ENCODE measurements around the gene CASQ2.

Gene CASQ2

GRCh38 chr1:115685029-115685705 is 83.3 kb downstream of the CASQ2 start:
- DNase-seq, result no peak

DNA sequence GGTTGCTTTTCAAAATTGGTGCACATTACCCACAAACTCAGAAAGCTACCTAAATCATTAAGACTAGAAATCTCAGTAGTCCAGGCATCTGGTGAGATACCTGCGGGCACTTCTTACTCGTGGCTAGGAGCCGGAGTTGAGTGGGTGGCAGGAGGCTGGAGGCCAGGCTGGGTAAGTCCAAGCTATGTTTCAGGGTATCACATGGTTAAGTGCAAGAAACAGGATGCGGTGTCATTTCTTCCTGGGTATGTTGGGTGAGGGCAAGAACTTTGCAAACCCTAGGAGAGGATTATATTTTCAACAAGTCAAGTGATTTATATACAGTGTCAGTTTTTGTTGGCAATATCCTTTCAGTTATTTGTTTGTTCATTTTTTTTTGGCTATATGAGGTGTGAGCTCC is 85.7 kb downstream of the CASQ2 start:
- DNase-seq, result no peak

GRCh38 chr1:115680730-115681111 is 87.8 kb downstream of the CASQ2 start:
- no peak for DNase-seq

DNA sequence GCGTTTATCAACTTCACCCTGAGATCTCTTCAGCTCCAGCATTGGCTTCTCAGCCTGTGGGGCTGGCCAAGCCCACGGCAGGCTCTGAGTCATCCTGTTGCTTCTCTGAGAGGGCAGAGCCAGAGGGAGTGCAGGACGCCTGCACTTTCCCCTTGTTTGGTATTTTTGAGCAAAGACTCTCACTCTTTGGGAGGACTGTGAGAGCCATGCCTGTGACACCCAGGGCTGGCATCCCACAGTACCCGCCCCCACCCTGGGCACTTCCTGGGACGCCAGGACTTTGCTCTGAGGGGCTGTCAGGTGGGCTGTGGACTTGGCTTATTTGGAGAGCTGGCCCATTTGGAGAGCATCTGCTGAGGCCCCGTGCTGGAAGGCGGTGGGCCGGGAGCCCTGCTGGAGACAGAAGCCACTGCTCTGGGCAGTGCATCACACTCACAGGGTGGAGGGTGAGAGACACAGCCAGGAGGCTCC is 89.3 kb downstream of the CASQ2 start:
- no peak for DNase-seq

DNA sequence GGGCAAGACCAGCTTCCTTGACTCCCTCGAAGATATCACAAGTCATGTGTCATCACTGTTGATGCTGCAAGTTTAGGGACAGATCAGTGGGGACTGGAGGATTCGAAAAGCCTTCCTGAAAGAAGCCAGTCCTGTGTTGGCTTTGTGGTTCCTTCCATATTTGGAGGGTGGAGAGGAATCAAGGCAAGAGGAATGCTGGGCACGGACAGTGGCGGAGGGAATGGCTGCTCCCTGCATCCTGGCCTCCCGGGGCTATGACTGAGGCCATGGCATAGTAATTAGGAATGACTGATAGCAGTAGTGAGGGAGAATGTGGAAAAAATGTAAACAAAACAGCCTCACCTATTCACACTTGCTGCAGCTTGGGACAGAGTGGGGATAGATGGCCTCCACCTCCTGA is 90.4 kb downstream of the CASQ2 start:
- no peak for DNase-seq

GRCh38 chr1:115677565-115677964 is 90.9 kb downstream of the CASQ2 start:
- no peak for DNase-seq

GRCh38 chr1:115677182-115677555 is 91.3 kb downstream of the CASQ2 start:
- DNase-seq, result peak; percentile 6

- DNase-seq, result no peak
These were observed 91.9 kb downstream of the CASQ2 start for GRCh38 chr1:115676498-115677181.

- DNase-seq, result no peak
These were observed 96.1 kb downstream of the CASQ2 start for GRCh38 chr1:115672224-115673009.

- DNase-seq, result peak; percentile 55
These were observed 97.2 kb downstream of the CASQ2 start for GRCh38 chr1:115671176-115671934.

GRCh38 chr1:115670476-115671175 is 97.9 kb downstream of the CASQ2 start:
- peak; percentile 92 for DNase-seq

DNA sequence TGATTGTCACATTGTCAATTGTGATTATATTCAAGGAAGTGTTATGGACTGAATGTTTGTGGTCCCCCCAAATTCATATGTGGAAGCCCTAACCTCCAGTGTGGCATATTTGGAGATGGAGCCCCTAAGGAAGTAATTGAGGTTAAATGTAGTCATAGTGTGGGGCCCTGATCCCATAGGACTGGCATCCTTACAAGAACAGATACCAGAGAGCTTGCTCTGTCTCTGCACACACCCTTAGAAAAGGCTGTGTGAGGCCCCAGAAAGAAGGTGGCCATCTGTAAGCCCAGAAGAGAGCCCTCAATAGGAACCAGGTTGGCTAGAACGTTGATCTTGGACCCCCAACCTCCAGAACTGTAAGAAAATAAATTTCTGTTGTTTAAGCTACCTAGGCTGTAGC is 98.6 kb downstream of the CASQ2 start:
- DNase-seq, result no peak

DNA sequence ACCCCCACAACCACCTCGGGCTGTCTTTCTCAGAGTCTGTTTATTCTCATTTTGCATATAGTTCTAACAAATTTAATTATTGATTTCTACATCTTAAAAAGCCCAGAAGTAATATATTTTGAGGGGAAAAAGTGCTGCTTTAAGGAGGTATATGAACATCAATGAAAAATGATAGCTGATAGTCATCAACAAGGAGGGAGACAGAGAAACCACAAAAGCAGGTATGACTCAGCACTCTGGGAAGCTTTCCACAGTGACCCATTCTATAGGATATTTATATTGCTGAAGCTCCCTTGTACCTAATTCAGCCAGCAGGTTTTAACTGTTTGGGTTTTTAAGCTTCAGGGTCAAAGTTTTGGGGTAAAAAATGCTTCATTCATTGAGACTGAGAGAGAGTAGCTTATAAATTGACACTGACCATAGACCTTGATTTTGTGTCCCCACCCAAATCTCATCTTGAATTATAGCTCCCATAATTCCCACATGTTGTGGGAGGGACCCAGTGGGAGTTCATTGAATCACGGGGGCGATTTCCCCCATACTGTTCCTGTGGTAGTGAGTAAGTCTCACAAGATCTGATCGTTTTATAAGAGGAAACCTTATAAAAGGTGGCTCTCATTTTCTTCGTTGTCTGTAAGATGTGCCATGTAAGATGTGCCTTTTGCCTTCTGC is 99.4 kb downstream of the CASQ2 start:
- DNase-seq, result no peak

- no peak for DNase-seq
These were observed 99.9 kb downstream of the CASQ2 start for GRCh38 chr1:115668579-115668978.

- no peak for DNase-seq
These were observed 101.8 kb downstream of the CASQ2 start for GRCh38 chr1:115666702-115667101.

GRCh38 chr1:115666206-115666605 is 102.3 kb downstream of the CASQ2 start:
- DNase-seq, result no peak

DNA sequence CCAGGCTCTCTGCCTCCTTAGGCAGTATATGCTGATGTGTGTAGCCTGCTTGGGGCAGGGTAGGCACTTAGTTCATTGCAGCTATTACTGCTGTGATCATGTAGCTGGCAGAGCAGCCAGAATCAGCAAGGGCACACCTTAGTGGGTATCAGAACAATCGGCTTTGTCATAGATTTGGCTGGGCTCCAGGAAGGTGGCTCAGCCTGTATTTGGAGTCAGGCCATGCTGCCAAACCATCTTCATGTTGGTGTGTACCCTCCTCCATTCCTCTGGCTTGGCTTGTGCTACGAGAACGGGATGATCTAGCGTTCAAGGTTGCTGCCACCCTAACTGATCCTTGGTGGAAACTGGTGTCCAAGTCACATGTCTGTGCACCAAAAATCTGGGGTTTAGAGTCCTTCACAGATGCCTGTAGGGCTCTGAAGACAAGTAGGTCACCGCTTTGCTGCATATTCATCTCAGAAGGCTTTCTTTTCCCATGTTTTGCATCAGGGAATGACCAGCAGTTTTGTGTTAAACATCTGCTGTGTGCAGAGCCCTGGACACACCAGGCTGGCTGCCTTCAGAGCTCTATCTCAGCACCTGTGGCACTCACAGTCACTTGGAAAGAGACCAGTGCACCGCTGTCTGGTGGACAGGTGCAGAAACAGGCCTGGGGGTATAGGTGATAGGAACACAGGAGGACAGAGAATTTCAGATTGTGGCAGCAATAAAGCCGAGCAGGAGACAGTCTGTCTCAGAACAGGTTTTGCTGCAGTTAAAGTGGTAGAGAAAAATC is 103.0 kb downstream of the CASQ2 start:
- peak; percentile 33 for DNase-seq

GRCh38 chr1:115661157-115661556 is 107.4 kb downstream of the CASQ2 start:
- no peak for DNase-seq

- DNase-seq, result no peak
These were observed 108.4 kb downstream of the CASQ2 start for GRCh38 chr1:115660151-115660550.

DNA sequence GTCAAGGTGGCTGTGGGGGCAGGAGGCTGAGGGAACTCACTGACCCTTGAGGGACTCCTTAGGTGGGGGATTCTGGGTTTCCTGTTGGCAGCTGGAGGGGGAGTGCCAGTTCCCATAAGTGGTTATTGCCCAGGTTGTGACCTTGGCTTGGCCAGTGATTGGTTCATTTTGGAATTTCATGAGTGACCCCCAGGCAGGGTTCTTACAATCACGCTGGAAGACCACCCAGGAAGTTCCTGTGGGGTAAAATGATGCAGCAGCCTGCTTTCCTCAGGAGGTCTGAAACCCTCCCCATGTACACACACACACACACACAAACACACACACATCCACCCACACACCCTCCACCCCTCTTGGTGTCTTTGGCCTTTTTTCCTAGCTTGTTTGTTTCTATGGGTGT is 109.9 kb downstream of the CASQ2 start:
- no peak for DNase-seq

GRCh38 chr1:115656461-115657077 is 111.9 kb downstream of the CASQ2 start:
- DNase-seq, result no peak
